HL-60 (cell line): Measurements from ENCODE around the gene SARDH.

ENCODE experiments used
- CTCF ChIP-seq: IDR thresholded peaks from one replicate; pipeline ENCODE4 v1.5.1; 2011; ENCODE audit warnings: low read length, control low read depth, inconsistent platforms; ENCODE audit not compliant: insufficient read depth
- GABPA ChIP-seq: IDR thresholded peaks from 2 replicates; pipeline ENCODE4 v1.6.1; 2012; ENCODE audit warnings: low read depth
- POLR2AphosphoS5 ChIP-seq: IDR thresholded peaks from 2 replicates; pipeline ENCODE4 v1.6.1; 2012; ENCODE audit warnings: low read depth
- SPI1 ChIP-seq: IDR thresholded peaks from 2 replicates; pipeline ENCODE4 v1.6.1; 2012; ENCODE audit warnings: low read depth, mild to moderate bottlenecking, borderline replicate concordance

GRCh38 chr9:133687856-133688761 lies 50.0 kb downstream of the SARDH start:
- no peak for TF ChIP-seq CTCF
- no peak for TF ChIP-seq GABPA
- no peak for TF ChIP-seq POLR2AphosphoS5
- TF ChIP-seq SPI1: no peak
